Testis (tissue), 3 donors: ENCODE measurements around the gene GNAO1. TPM values are rescaled to one million over a fixed set of nuclear protein-coding genes. Genes with fewer than 3 reads are reported as not detected.

Source experiments
- DNase-seq: peaks from one replicate; pipeline ENCODE4 v3.0.0-alpha.2; 2019
- H3K27ac ChIP-seq, 2 donors: fragments of 200-600 bp; sonication (generic); one replicate each; pipeline ENCODE4 v1.5.1; 2019
- H3K27me3 ChIP-seq: fragments of 200-600 bp; sonication (generic); one replicate; pipeline ENCODE4 v1.5.1; 2019
- H3K36me3 ChIP-seq: fragments of 200-600 bp; sonication (generic); one replicate; pipeline ENCODE4 v1.5.1; 2017; ENCODE audit warnings: low read depth; ENCODE audit errors: missing control alignments
- H3K4me1 ChIP-seq: fragments of 200-600 bp; sonication (generic); one replicate; pipeline ENCODE4 v1.5.1; 2019
- H3K4me3 ChIP-seq, 2 donors: fragments of 200-600 bp; sonication (generic); one replicate each; pipeline ENCODE4 v1.5.1; 2017 to 2019
- H3K9me3 ChIP-seq: fragments of 200-600 bp; sonication (generic); one replicate; pipeline ENCODE4 v1.5.1; 2017
- POLR2A ChIP-seq: fragments of 450-650 bp; IDR thresholded peaks from one replicate; pipeline ENCODE4 v1.6.1; 2017; ENCODE audit warnings: antibody characterized with exemption, mild to moderate bottlenecking, moderate library complexity
- WGBS, 2 donors: methylation state at CpG; one replicate each; pipeline ENCODE4 v1.1.5; 2018; 5-methylcytosine and 5-hydroxymethylcytosine counted together
- intact Hi-C: fragments of 100-400 bp; cut with DNase I; formaldehyde crosslinking; loops from one replicate; pipeline ENCODE4 v1.15.1; 2023; ENCODE audit warnings: low total_unique reads
- polyA plus RNA-seq: library from polyadenylated mRNA; stranded (reverse); fragments of 350-450 nt; fragmentation: Illumina TruSeq; extraction: RNeasy Lipid Tissue Mini Kit (QIAGEN cat#74804); gene quantifications from one replicate; pipeline ENCODE4 v1.2.3, GENCODE V29; 2014; ENCODE audit warnings: low read depth, low replicate concordance; ENCODE audit not compliant: insufficient read depth
- total RNA-seq, 2 donors: library from RNA; depleted of rRNA; stranded (reverse); fragments of >200 nt; gene quantifications; one replicate each; pipeline ENCODE4 v1.2.3, GENCODE V29; 2016
- TF ChIP-seq, protein P1 (sequence below), 3 experiments: fragments of 450-650 bp in 2 of 3; fragments of 200-600 bp in 1 of 3; sonication (generic) in 1 of 3; IDR thresholded peaks; one replicate each; pipeline ENCODE4 v1.5.1; 2016 to 2019; ENCODE audit warnings: antibody characterized with exemption in 3 of 3, mild to moderate bottlenecking in 2 of 3, moderate library complexity in 1 of 3

GNAO1 gene
- total and polyA plus RNA-seq, 3 donors from 2014 or later: 28.6 to 37.1 (median 33.3) TPM

DNA sequence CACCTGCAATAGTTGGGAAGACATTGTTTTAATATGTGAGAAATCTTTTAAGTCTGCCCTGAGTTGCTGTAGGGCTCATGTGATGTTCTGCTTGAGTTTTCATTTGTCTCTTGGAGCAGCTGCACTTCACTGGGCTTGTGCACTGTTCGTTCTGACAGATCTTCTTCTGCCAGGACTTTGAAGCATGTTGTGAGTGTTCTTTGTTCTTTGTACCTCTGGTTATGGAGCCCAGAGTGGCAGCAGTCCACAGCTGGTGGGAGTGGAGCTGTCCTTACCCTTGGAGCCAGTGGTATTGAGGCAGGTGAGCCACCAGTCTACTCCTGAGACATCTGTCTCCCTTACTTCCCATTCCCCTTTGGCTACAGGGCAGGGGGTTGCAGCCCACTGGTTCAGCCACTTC lies 64.6 kb downstream of the GNAO1 start:
- no peaks in the 10 kb centered on the region for H3K9me3 ChIP-seq
- peak overlapping the region in 1 of 2 donors; percentile 2 for H3K27ac ChIP-seq
- H3K27me3 ChIP-seq: no peaks in the 10 kb centered on the region
- no peak overlapping the region for H3K4me3 ChIP-seq
- peaks cover 48% of the 10 kb centered on the region for H3K4me1 ChIP-seq
- no peak for DNase-seq
- WGBS, 2 donors: 43 to 60% methylated on average over 1 of the region's 1 CpG
- no peaks in the 10 kb centered on the region for H3K36me3 ChIP-seq
- no peak for TF ChIP-seq POLR2A
- TF ChIP-seq, protein P1, sequence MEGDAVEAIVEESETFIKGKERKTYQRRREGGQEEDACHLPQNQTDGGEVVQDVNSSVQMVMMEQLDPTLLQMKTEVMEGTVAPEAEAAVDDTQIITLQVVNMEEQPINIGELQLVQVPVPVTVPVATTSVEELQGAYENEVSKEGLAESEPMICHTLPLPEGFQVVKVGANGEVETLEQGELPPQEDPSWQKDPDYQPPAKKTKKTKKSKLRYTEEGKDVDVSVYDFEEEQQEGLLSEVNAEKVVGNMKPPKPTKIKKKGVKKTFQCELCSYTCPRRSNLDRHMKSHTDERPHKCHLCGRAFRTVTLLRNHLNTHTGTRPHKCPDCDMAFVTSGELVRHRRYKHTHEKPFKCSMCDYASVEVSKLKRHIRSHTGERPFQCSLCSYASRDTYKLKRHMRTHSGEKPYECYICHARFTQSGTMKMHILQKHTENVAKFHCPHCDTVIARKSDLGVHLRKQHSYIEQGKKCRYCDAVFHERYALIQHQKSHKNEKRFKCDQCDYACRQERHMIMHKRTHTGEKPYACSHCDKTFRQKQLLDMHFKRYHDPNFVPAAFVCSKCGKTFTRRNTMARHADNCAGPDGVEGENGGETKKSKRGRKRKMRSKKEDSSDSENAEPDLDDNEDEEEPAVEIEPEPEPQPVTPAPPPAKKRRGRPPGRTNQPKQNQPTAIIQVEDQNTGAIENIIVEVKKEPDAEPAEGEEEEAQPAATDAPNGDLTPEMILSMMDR (IDR thresholded peaks at IDR 0.05): no peak
- intact Hi-C loops: no loop called here

DNA sequence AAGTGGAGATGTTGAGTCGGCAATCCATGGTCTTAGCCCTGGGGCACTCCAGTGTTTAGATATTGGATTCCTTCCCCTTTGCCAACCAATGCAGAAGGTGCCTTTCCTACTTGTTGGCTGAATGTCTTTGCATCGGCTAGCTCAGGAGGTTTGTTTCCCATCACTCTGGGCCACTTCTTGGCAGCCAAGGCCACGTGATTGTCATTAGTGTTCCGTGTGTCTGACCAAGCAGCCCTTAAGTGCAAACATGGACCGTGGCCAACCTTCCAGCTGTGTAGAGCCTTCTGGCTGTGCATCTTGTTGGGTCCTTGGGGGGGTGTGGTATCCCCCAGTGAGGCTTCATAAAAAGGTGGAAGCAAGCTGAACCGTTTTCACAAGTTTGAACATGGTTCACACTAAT lies 66.0 kb downstream of the GNAO1 start:
- WGBS, 2 donors: 39 to 53% methylated on average over 5 to 6 of the region's 6 CpGs
- Histone ChIP-seq H3K36me3 (no peaks in the 10 kb centered on the region), H3K9me3 (no peaks in the 10 kb centered on the region), H3K27ac (peak overlapping the region in 1 of 2 donors; percentile 74), H3K27me3 (no peaks in the 10 kb centered on the region), H3K4me1 (peaks cover 50% of the 10 kb centered on the region), H3K4me3 (no peak overlapping the region)
- intact Hi-C loops: no loop called here
- peak; percentile 68 for DNase-seq
- no peak for TF ChIP-seq POLR2A
- TF ChIP-seq, protein P1 (IDR thresholded peaks at IDR 0.05): no peak

DNA sequence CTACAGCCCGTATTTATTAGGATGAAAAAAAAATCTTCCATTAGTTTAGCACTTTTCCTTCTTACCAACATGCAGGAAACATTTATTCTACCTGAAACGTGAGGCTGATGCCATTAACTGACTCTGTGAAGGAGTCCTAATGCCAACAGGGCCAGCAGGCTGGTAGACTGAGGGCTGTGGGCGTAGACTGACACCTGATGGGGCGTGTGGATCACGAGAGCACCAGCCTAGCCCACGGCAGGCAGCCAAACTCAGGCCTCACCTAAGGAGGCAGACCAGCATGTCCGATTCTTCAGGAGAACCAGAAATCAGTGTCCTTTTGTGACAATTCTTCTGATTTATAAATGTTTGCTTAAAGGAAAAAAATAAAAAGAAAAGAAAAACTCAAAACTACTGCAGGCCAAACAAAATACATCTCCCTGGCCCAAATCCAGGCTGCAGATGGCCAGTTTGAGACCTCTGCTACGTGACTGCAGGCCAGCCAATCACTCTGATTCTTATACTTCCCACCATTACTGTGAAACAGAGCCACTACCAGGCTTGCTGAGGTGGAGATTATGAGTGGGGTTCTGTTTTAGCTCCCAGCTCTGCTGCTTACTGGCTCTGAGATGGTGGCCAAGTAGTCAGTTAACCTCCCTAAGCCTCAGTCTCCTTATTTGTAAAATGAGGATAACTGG lies 66.5 kb downstream of the GNAO1 start:
- Histone ChIP-seq H3K27ac (peak overlapping the region; percentile 5 to 74), H3K9me3 (no peaks in the 10 kb centered on the region), H3K36me3 (no peaks in the 10 kb centered on the region), H3K4me1 (peaks cover 50% of the 10 kb centered on the region), H3K4me3 (no peak overlapping the region), H3K27me3 (no peaks in the 10 kb centered on the region)
- WGBS, 2 donors: 43 to 55% methylated on average over 7 to 8 of the region's 8 CpGs
- no peak for TF ChIP-seq POLR2A
- TF ChIP-seq, protein P1 (IDR thresholded peaks at IDR 0.05): no peak
- intact Hi-C loops: no loop called here
- peak; percentile 54 for DNase-seq

DNA sequence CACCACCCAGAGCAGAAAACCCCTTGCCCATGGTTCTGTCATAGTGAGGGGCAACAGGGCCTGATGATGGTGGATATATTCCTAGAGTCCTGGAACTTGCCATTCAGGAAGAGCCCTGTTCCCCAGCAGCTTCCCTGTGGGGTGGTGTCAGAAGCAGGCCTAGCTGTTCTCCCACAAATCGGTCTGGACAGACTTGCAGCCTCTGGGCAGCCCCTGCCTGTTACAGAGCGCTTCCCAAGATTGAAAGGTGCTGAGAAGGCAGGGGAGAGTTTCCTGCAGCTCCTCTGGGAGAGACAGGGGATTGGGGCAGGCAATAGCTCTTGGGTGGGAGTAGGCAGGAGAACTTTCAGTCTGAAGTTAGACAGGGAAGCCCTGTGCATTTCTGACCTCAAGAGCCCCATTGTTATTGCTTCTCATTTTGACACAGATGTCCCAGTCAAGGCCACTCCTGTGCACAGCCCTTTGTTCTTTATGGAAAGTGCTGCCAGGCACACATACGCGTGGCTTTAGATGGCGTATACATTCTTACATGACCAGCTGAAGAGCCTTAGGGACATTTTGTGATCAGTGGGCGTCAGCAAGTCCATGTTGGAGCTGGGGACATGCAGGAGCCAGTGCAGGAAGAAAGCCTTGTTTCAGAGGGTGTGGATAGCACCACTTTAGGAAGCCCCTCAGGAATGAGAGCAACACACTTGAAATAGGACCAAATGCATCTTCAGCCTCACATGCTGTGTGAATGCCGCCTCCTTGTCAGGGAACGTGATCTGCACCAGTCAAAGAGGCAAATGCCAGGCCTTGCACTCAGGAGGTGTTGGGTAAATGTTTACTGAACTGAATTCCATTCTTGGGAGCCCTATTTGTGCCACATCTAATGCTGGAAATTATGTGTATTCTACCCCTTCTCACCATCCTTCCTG lies 67.5 kb downstream of the GNAO1 start:
- peak; percentile 61 for DNase-seq
- intact Hi-C loops: no loop called here
- 62 to 74% methylated on average over 5 to 8 of the region's 8 CpGs for WGBS, 2 donors
- Histone ChIP-seq H3K4me1 (peaks cover 48% of the 10 kb centered on the region), H3K4me3 (no peak overlapping the region), H3K27ac (peak overlapping the region; percentile 5 to 74), H3K9me3 (no peaks in the 10 kb centered on the region), H3K36me3 (no peaks in the 10 kb centered on the region), H3K27me3 (no peaks in the 10 kb centered on the region)
- TF ChIP-seq POLR2A: no peak
- TF ChIP-seq, protein P1 (IDR thresholded peaks at IDR 0.05): no peak
